Measurements from ENCODE around the gene KCNN4. TPM values are rescaled to one million over a fixed set of nuclear protein-coding genes. Genes with fewer than 3 reads are reported as not detected.
"Not testable (repeated sequence)": the region's sequence is repeated elsewhere in the genome, so short reads cannot be mapped to it uniquely, and the experiment has no call there.

KCNN4 gene
- total and polyA plus RNA-seq, 2 donors (not counting 3 experiments of a cell fraction or from before 2014, with no cell fraction given): 0.29 TPM; not detected in 1

DNA sequence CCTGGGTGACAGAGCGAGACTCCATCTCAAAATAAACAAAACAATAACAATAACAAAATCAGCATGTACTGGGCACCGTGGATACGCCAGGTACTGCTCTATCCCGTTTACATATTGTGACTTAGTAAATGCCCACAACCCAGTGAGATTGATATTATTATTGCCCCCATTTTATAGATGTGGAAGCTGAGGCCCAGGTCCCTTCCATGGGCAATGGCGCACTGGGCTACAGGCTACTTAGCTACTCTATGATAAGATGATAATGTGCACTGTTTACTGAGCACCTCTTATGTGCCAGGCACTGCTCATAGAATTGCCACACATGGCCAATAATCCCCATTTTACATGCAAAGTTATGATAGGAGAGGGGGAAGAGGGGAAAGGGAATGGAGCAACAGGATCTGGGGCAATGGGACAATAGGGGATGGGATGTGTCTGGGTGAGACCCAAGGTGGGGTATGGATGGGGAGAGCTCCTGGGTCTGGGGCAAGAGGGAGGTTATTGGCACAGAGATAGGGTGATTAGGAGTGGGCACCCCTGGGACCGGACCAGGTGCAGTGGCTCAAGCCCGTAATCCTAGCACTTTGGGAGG is 5.4 kb downstream of the KCNN4 start:
- H4K20me1 ChIP-seq (replicated peaks; ENCODE audit: control insufficient read depth, extremely low read depth, insufficient read depth, low read length): no peaks in the 10 kb centered on the region
- no peaks in the 10 kb centered on the region for H3K36me3 ChIP-seq (ENCODE audit: control insufficient read depth in 2 of 2, extremely low read depth in 1 of 2, insufficient read depth in 2 of 2, low read length in 2 of 2)
- POLR2A ChIA-PET: no interaction called here
- no peak overlapping the region for H3K4me3 ChIP-seq (replicated peaks in 1 of 3; ENCODE audit: insufficient read depth in 1 of 3, low read depth in 1 of 3, low read length in 3 of 3)
- BruUV-seq (replicated peaks): no TSS peak
- no peak overlapping the region for H2AFZ ChIP-seq (ENCODE audit: low read depth, low read length)
- H3K4me1 ChIP-seq (ENCODE audit: control insufficient read depth, extremely low read depth, insufficient read depth, low read length): peaks cover 25% of the 10 kb centered on the region
- intact Hi-C loops (cut with micrococcal nuclease) (no loop called here), dilution Hi-C loops (cut with MboI; ENCODE audit: extremely low pct_ligation_motif_present, low sequenced_read_pairs) (no loop called here)
- H3K4me2 ChIP-seq (ENCODE audit: insufficient read depth, low read length): no peak overlapping the region
- TF ChIP-seq POLR2A (IDR thresholded peaks at IDR 0.05; ENCODE audit: low read depth, low read length): no peak
- no peak for TF ChIP-seq EZH2 (IDR thresholded peaks at IDR 0.05; ENCODE audit: borderline replicate concordance, low read depth, low read length, severe bottlenecking)
- no peak for TF ChIP-seq FOS (IDR thresholded peaks at IDR 0.05; ENCODE audit: borderline replicate concordance, insufficient read depth, low read length)
- TF ChIP-seq, protein P1, sequence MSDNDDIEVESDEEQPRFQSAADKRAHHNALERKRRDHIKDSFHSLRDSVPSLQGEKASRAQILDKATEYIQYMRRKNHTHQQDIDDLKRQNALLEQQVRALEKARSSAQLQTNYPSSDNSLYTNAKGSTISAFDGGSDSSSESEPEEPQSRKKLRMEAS (IDR thresholded peaks at IDR 0.05; ENCODE audit: insufficient read depth, insufficient read length): no peak
- TF ChIP-seq, protein P2, sequence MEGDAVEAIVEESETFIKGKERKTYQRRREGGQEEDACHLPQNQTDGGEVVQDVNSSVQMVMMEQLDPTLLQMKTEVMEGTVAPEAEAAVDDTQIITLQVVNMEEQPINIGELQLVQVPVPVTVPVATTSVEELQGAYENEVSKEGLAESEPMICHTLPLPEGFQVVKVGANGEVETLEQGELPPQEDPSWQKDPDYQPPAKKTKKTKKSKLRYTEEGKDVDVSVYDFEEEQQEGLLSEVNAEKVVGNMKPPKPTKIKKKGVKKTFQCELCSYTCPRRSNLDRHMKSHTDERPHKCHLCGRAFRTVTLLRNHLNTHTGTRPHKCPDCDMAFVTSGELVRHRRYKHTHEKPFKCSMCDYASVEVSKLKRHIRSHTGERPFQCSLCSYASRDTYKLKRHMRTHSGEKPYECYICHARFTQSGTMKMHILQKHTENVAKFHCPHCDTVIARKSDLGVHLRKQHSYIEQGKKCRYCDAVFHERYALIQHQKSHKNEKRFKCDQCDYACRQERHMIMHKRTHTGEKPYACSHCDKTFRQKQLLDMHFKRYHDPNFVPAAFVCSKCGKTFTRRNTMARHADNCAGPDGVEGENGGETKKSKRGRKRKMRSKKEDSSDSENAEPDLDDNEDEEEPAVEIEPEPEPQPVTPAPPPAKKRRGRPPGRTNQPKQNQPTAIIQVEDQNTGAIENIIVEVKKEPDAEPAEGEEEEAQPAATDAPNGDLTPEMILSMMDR (IDR thresholded peaks at IDR 0.05; ENCODE audit: extremely low read depth in 1 of 2, insufficient read depth in 1 of 2, low read depth in 1 of 2, low read length in 2 of 2): no peak
- TF ChIP-seq GATA2 (IDR thresholded peaks at IDR 0.05; ENCODE audit: insufficient read depth, insufficient read length, low read depth, low read length): no peak
- TF ChIP-seq JUN (IDR thresholded peaks at IDR 0.05; ENCODE audit: borderline replicate concordance, insufficient read depth, insufficient read length, low read depth): no peak
- no peak for TF ChIP-seq POLR2AphosphoS5 (IDR thresholded peaks at IDR 0.05; ENCODE audit: insufficient read depth, low read depth, low read length)
- TF ChIP-seq MYC (IDR thresholded peaks at IDR 0.05; ENCODE audit: low read depth, low read length): no peak
- no peak for FAIRE-seq
- H3K9me3 ChIP-seq (replicated peaks; ENCODE audit: control insufficient read depth, insufficient read depth, low read length): no peaks in the 10 kb centered on the region
- DNase-seq (ENCODE audit: low read depth, low spot score): no peak
- no peak overlapping the region for H3K27ac ChIP-seq (ENCODE audit: insufficient read depth, low read depth, low read length)
- H3K27me3 ChIP-seq (ENCODE audit: control insufficient read depth in 2 of 2, insufficient read depth in 2 of 2, low read length in 2 of 2): peaks cover 0 to 3% of the 10 kb centered on the region in 2 experiments
- H3K79me2 ChIP-seq (ENCODE audit: control insufficient read depth, insufficient read depth, low read length): no peaks in the 10 kb centered on the region
- no peak overlapping the region for H3K9ac ChIP-seq (replicated peaks; ENCODE audit: extremely low read depth, insufficient read depth, low read length)
- no peaks in the 10 kb centered on the region for H3K9me1 ChIP-seq (replicated peaks; ENCODE audit: control insufficient read depth, extremely low read depth, insufficient read depth, low read length)
- CTCF ChIA-PET: interaction anchor here (1.3 to 6.8 kb wide), 8 partner anchors 9 to 54 kb away, joined by 3 to 114 read pairs (median 10); partner anchors contain the start of gene SMG9

DNA sequence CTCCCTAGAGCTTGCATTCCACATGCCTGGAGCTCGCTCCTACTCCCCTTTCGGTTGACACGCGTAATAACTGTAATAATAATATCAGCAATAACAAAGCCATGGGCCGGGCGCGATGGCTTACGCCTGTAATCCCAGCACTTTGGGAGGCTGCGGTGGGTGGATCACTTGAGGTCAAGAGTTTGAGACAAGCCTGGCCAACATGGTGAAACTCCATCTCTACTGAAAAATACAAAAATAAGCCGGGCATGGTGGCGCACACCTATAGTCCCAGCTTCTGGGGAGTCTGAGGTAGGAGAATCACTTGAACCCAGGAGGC is 5.9 kb downstream of the KCNN4 start:
- H3K9me3 ChIP-seq (replicated peaks; ENCODE audit: control insufficient read depth, insufficient read depth, low read length); H3K79me2 ChIP-seq (ENCODE audit: control insufficient read depth, insufficient read depth, low read length); BruUV-seq (replicated peaks); H3K4me2 ChIP-seq (ENCODE audit: insufficient read depth, low read length); H3K9me1 ChIP-seq (replicated peaks; ENCODE audit: control insufficient read depth, extremely low read depth, insufficient read depth, low read length); DNase-seq (ENCODE audit: low read depth, low spot score); dilution Hi-C loops (cut with MboI; ENCODE audit: extremely low pct_ligation_motif_present, low sequenced_read_pairs); H3K27ac ChIP-seq (ENCODE audit: insufficient read depth, low read depth, low read length); H3K27me3 ChIP-seq (ENCODE audit: control insufficient read depth in 2 of 2, insufficient read depth in 2 of 2, low read length in 2 of 2); H3K36me3 ChIP-seq (ENCODE audit: control insufficient read depth in 2 of 2, extremely low read depth in 1 of 2, insufficient read depth in 2 of 2, low read length in 2 of 2); FAIRE-seq; H4K20me1 ChIP-seq (replicated peaks; ENCODE audit: control insufficient read depth, extremely low read depth, insufficient read depth, low read length); H3K9ac ChIP-seq (replicated peaks; ENCODE audit: extremely low read depth, insufficient read depth, low read length); POLR2A ChIA-PET; H3K4me3 ChIP-seq (replicated peaks in 1 of 3; ENCODE audit: insufficient read depth in 1 of 3, low read depth in 1 of 3, low read length in 3 of 3): not testable (repeated sequence)
- CTCF ChIA-PET: interaction anchor here (0.9 to 6.8 kb wide), 22 partner anchors 8 to 106 kb away, joined by 3 to 114 read pairs (median 6); partner anchors contain the start of gene SMG9
- peak overlapping the region; percentile 79 for H2AFZ ChIP-seq (ENCODE audit: low read depth, low read length)
- intact Hi-C loops (cut with micrococcal nuclease): loop anchor here (1.0 kb wide), 2 partner anchors 9 to 30 kb away; no protein-coding TSS in a partner anchor
- H3K4me1 ChIP-seq (ENCODE audit: control insufficient read depth, extremely low read depth, insufficient read depth, low read length): peaks cover 25% of the 10 kb centered on the region
